ENCODE results near the gene UGGT2. TPM values are rescaled to one million over a fixed set of nuclear protein-coding genes. Genes with fewer than 3 reads are reported as not detected.

Gene UGGT2
- total and polyA plus RNA-seq, 2 of the 13 experiments (the other 11 are each of a cell fraction or from before 2014, with no cell fraction given), result 13.2 to 27.1 TPM

DNA sequence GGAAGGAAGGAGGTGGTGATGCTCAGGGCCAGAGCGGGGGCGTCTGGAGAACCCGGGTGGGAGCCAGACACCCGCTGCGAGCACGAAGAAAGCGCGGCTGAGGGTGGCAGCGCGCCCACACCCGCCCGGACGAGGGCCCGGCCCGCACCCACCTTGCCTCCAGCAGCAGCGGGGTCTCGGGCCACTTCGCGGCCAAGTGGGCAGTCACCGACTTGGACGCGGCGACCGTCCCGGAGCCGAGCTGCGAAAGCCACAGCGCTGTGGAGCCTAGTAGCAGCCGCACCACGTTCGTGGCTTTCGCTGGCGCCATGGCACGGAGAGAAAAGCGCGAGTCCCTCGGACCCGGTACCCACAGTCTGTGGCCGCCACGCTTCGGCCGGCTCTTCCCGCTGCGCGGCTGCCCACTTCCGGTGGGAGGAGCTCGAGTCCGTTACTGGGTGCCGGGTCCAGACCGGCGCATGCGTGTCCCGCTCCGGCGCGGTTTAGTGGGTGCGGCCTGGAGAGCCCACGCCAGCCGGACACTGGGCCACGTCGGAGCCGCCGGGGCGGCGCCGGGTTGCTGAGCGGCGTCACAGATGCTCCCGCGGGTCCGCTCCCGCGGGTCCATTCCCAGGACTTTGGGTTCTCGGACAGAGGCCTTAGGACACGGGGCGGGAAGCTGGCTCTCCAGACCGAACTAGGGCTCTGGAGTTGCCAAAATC, at the start of gene UGGT2 (continued):
- TF ChIP-seq ZNF33B (CRISPR knock-in tag; IDR thresholded peaks at IDR 0.05), result peak; percentile 75; the same call in 1 of the 2 replicates
- TF ChIP-seq STAT5B (CRISPR knock-in tag; IDR thresholded peaks at IDR 0.05), result no peak
- peak; percentile 78 for TF ChIP-seq HOXA3 (CRISPR knock-in tag; IDR thresholded peaks at IDR 0.05)
- TF ChIP-seq, protein P1, sequence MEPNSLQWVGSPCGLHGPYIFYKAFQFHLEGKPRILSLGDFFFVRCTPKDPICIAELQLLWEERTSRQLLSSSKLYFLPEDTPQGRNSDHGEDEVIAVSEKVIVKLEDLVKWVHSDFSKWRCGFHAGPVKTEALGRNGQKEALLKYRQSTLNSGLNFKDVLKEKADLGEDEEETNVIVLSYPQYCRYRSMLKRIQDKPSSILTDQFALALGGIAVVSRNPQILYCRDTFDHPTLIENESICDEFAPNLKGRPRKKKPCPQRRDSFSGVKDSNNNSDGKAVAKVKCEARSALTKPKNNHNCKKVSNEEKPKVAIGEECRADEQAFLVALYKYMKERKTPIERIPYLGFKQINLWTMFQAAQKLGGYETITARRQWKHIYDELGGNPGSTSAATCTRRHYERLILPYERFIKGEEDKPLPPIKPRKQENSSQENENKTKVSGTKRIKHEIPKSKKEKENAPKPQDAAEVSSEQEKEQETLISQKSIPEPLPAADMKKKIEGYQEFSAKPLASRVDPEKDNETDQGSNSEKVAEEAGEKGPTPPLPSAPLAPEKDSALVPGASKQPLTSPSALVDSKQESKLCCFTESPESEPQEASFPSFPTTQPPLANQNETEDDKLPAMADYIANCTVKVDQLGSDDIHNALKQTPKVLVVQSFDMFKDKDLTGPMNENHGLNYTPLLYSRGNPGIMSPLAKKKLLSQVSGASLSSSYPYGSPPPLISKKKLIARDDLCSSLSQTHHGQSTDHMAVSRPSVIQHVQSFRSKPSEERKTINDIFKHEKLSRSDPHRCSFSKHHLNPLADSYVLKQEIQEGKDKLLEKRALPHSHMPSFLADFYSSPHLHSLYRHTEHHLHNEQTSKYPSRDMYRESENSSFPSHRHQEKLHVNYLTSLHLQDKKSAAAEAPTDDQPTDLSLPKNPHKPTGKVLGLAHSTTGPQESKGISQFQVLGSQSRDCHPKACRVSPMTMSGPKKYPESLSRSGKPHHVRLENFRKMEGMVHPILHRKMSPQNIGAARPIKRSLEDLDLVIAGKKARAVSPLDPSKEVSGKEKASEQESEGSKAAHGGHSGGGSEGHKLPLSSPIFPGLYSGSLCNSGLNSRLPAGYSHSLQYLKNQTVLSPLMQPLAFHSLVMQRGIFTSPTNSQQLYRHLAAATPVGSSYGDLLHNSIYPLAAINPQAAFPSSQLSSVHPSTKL (CRISPR knock-in tag; IDR thresholded peaks at IDR 0.05), result peak; percentile 50
- TF ChIP-seq, protein P2, sequence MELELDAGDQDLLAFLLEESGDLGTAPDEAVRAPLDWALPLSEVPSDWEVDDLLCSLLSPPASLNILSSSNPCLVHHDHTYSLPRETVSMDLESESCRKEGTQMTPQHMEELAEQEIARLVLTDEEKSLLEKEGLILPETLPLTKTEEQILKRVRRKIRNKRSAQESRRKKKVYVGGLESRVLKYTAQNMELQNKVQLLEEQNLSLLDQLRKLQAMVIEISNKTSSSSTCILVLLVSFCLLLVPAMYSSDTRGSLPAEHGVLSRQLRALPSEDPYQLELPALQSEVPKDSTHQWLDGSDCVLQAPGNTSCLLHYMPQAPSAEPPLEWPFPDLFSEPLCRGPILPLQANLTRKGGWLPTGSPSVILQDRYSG (CRISPR knock-in tag; IDR thresholded peaks at IDR 0.05), result peak; percentile 68; the same call in 1 of the 2 replicates
- peak; percentile 72 for TF ChIP-seq TGIF2 (CRISPR knock-in tag; IDR thresholded peaks at IDR 0.05)
- TF ChIP-seq MTF2 (CRISPR knock-in tag; IDR thresholded peaks at IDR 0.05; ENCODE audit: borderline replicate concordance), result peak; percentile 76; the same call in 1 of the 2 replicates
- no peak for TF ChIP-seq SETDB1 (CRISPR knock-in tag; IDR thresholded peaks at IDR 0.05; ENCODE audit: borderline replicate concordance)
- TF ChIP-seq, protein P3, sequence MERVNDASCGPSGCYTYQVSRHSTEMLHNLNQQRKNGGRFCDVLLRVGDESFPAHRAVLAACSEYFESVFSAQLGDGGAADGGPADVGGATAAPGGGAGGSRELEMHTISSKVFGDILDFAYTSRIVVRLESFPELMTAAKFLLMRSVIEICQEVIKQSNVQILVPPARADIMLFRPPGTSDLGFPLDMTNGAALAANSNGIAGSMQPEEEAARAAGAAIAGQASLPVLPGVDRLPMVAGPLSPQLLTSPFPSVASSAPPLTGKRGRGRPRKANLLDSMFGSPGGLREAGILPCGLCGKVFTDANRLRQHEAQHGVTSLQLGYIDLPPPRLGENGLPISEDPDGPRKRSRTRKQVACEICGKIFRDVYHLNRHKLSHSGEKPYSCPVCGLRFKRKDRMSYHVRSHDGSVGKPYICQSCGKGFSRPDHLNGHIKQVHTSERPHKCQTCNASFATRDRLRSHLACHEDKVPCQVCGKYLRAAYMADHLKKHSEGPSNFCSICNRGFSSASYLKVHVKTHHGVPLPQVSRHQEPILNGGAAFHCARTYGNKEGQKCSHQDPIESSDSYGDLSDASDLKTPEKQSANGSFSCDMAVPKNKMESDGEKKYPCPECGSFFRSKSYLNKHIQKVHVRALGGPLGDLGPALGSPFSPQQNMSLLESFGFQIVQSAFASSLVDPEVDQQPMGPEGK (CRISPR knock-in tag; IDR thresholded peaks at IDR 0.05), result 0 out of 2 replicates have a peak, but pooled peaks have one; percentile 7
- TF ChIP-seq, protein P4, sequence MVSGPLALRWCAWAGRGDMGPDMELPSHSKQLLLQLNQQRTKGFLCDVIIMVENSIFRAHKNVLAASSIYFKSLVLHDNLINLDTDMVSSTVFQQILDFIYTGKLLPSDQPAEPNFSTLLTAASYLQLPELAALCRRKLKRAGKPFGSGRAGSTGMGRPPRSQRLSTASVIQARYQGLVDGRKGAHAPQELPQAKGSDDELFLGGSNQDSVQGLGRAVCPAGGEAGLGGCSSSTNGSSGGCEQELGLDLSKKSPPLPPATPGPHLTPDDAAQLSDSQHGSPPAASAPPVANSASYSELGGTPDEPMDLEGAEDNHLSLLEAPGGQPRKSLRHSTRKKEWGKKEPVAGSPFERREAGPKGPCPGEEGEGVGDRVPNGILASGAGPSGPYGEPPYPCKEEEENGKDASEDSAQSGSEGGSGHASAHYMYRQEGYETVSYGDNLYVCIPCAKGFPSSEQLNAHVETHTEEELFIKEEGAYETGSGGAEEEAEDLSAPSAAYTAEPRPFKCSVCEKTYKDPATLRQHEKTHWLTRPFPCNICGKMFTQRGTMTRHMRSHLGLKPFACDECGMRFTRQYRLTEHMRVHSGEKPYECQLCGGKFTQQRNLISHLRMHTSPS (CRISPR knock-in tag; IDR thresholded peaks at IDR 0.05; ENCODE audit: low read depth), result no peak; the same call in 1 of the 2 replicates
- peak; percentile 60 for TF ChIP-seq SALL2 (CRISPR knock-in tag; IDR thresholded peaks at IDR 0.05)
- 0 out of 2 replicates have a peak, but pooled peaks have one; percentile 13 for TF ChIP-seq ZKSCAN8 (CRISPR knock-in tag; IDR thresholded peaks at IDR 0.05; ENCODE audit: borderline replicate concordance)
- peak; percentile 62; the same call in 1 of the 2 replicates for TF ChIP-seq ZNF616 (CRISPR knock-in tag; IDR thresholded peaks at IDR 0.05; ENCODE audit: low read depth)
- TF ChIP-seq AHR (CRISPR knock-in tag; IDR thresholded peaks at IDR 0.05), result peak; percentile 78
- TF ChIP-seq PLRG1 (conservative IDR thresholded peaks at IDR 0.05), result no peak
- TF ChIP-seq ZNF225 (CRISPR knock-in tag; IDR thresholded peaks at IDR 0.05), result peak; percentile 75; the same call in 1 of the 2 replicates
- peak; percentile 65; the same call in 1 of the 2 replicates for TF ChIP-seq CREB1 (IDR thresholded peaks at IDR 0.05)
- no peak for TF ChIP-seq CREB1 (CRISPR knock-in tag; IDR thresholded peaks at IDR 0.05)
- TF ChIP-seq ERF (CRISPR knock-in tag; IDR thresholded peaks at IDR 0.05), result 0 out of 2 replicates have a peak, but pooled peaks have one; percentile 15
- TF ChIP-seq ZNF451 (CRISPR knock-in tag; IDR thresholded peaks at IDR 0.05), result 0 out of 2 replicates have a peak, but pooled peaks have one; percentile 72
- TF ChIP-seq, protein P5, sequence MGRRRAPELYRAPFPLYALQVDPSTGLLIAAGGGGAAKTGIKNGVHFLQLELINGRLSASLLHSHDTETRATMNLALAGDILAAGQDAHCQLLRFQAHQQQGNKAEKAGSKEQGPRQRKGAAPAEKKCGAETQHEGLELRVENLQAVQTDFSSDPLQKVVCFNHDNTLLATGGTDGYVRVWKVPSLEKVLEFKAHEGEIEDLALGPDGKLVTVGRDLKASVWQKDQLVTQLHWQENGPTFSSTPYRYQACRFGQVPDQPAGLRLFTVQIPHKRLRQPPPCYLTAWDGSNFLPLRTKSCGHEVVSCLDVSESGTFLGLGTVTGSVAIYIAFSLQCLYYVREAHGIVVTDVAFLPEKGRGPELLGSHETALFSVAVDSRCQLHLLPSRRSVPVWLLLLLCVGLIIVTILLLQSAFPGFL (CRISPR knock-in tag; IDR thresholded peaks at IDR 0.05), result no peak
